ENCODE data around the gene PRPF40B. TPM values are rescaled to one million over a fixed set of nuclear protein-coding genes. Genes with fewer than 3 reads are reported as not detected.

The PRPF40B gene
- polyA plus RNA-seq, 2 of the 4 experiments (the other 2 are of a cell fraction), result 15.0 to 17.0 TPM

DNA sequence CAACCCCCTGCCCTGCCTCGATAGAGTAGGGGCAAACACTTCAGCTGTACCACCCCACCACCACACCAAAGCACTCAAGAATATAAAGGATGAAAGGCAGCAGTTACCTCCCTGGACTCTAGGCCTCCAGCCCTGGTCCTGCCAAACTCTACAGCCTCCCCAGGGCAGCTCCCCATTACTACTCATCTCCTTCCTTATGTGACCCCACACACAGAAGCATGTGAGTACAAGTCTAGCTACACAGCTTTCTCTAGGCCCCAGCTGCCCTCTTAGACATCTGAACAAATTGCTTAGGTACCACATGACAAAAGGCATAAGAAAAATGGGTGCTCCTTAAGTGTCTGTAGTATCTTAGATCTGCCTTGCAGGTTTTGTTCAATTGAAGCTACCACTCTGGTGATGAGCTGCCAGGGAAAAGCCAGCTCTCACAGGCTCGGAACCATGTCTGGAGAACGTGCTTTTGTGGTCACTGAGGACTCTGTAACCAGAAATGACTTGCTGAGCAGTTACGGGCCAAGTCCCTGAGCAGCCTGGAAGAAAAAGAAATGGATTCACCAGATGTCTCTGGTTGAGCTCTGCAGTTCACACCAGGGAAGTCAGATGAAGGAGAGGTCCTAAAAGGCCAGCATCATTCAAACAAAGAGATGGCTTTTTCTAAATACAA lies 51.1 kb downstream of the PRPF40B start:
- no peak overlapping the region for H3K4me2 ChIP-seq
- ChIA-PET CTCF (interaction anchor here (0.7 to 1.6 kb wide), 5 partner anchors 17 to 293 kb away, joined by 3 to 6 read pairs (median 3); partner anchors contain the start of gene TMBIM6), POLR2A (interaction anchor here (1.6 kb wide), 1 partner anchor 51 kb away, joined by 3 read pairs; the partner anchor contains the start of gene PRPF40B)
- FAIRE-seq (no peak), ATAC-seq (no peak; a peak in 2 of 6 replicates), DNase-seq (ENCODE audit: low read depth in 1 of 2, low spot score in 1 of 2) (no peak)
- TF ChIP-seq SREBF2 (IDR thresholded peaks at IDR 0.05) (no peak), HEYL (CRISPR knock-in tag; IDR thresholded peaks at IDR 0.05) (no peak), NR3C1 (IDR thresholded peaks at IDR 0.05) (no peak), RAD21 (conservative IDR thresholded peaks at IDR 0.05 in 1 of 2, IDR thresholded peaks at IDR 0.05 in 1 of 2) (no peak), FOXS1 (CRISPR knock-in tag; IDR thresholded peaks at IDR 0.05) (no peak)
- TF ChIP-seq, protein P1, sequence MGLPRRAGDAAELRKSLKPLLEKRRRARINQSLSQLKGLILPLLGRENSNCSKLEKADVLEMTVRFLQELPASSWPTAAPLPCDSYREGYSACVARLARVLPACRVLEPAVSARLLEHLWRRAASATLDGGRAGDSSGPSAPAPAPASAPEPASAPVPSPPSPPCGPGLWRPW (IDR thresholded peaks at IDR 0.05), result no peak
- H3K4me3 ChIP-seq, result no peak overlapping the region
- no peaks in the 10 kb centered on the region for H3K9me3 ChIP-seq
- H3K27ac ChIP-seq, result no peak overlapping the region
- no peaks in the 10 kb centered on the region for H3K4me1 ChIP-seq
- 56% methylated on average over 4 of the region's 4 CpGs for WGBS (ENCODE audit: missing lambda C conversion rate)

DNA sequence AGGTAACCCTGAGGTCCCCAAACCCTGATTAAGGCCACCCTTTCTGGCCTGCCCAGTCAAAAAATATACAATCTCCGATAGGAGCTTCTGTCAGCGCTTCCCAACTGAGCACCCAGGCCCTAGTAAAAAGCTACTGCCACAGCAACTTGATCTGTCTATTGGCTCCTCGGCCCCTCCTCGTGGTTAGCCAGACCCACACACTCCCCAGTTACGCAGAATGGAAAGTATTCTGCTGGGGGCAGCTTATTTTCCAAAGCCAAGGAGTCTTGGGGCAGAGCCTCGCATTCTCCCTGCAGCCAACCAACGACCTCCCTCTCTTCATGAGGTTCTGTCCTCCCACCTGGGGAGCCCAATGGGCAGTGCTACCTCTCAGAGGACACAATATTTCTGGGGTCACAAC lies 51.8 kb downstream of the PRPF40B start:
- no peak for TF ChIP-seq CEBPB (IDR thresholded peaks at IDR 0.05)
- TF ChIP-seq CHD4 (IDR thresholded peaks at IDR 0.05; ENCODE audit: borderline replicate concordance), result no peak
- Histone ChIP-seq H3K9me3 (no peaks in the 10 kb centered on the region), H3K27ac (no peak overlapping the region), H3K4me3 (no peak overlapping the region), H3K4me2 (no peak overlapping the region), H3K4me1 (no peaks in the 10 kb centered on the region)
- DNase-seq (ENCODE audit: low read depth in 1 of 2, low spot score in 1 of 2), result no peak
- 69% methylated on average over 7 of the region's 7 CpGs for WGBS (ENCODE audit: missing lambda C conversion rate)
- ChIA-PET POLR2A (no interaction called here), CTCF (interaction anchor here (0.7 to 1.6 kb wide), 4 partner anchors 16 to 292 kb away, joined by 3 to 6 read pairs (median 4); partner anchors contain the start of gene TMBIM6)
- FAIRE-seq, result no peak
- ATAC-seq, result no peak

DNA sequence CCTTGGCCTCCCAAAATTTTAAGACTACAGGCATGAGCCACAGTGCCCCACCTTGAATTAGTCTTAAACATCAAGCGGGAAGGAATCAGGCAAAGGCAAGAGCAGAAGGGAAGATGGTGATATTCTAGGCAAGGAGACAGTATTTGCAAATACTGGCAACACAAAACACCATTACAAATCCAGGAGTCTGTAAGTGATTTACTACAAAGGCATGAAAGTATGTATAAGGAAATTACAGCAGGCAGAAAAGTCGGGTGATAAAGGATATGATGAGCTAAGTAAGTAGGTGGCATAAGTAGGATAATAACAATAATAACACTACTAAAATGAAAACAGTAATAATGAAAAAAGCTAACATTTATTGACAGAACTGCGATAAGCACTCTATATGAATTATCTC lies 55.4 kb downstream of the PRPF40B start:
- Histone ChIP-seq H3K4me3 (no peak overlapping the region), H3K4me2 (no peak overlapping the region), H3K4me1 (no peaks in the 10 kb centered on the region), H3K27ac (no peak overlapping the region), H3K9me3 (no peaks in the 10 kb centered on the region)
- no peak for DNase-seq (ENCODE audit: low read depth in 1 of 2, low spot score in 1 of 2)
- 56% methylated on average over 3 of the region's 3 CpGs for WGBS (ENCODE audit: missing lambda C conversion rate)
- no peak for FAIRE-seq
- no peak for ATAC-seq
- CTCF ChIA-PET, result interaction anchor here (1.0 to 1.7 kb wide), 4 partner anchors 14 to 57 kb away, joined by 3 to 9 read pairs (median 3); no protein-coding TSS in a partner anchor
- no peak for TF ChIP-seq EHF (CRISPR knock-in tag; IDR thresholded peaks at IDR 0.05)
- TF ChIP-seq HOXB5 (CRISPR knock-in tag; IDR thresholded peaks at IDR 0.05), result no peak
- no peak for TF ChIP-seq ESRRA (IDR thresholded peaks at IDR 0.05; ENCODE audit: borderline replicate concordance, low read length)
- no peak for TF ChIP-seq GATA3 (IDR thresholded peaks at IDR 0.05; ENCODE audit: borderline replicate concordance)
- TF ChIP-seq, protein P2, sequence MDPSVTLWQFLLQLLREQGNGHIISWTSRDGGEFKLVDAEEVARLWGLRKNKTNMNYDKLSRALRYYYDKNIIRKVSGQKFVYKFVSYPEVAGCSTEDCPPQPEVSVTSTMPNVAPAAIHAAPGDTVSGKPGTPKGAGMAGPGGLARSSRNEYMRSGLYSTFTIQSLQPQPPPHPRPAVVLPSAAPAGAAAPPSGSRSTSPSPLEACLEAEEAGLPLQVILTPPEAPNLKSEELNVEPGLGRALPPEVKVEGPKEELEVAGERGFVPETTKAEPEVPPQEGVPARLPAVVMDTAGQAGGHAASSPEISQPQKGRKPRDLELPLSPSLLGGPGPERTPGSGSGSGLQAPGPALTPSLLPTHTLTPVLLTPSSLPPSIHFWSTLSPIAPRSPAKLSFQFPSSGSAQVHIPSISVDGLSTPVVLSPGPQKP (IDR thresholded peaks at IDR 0.05; ENCODE audit: low read depth, low read length), result no peak
- POLR2A ChIA-PET, result no interaction called here

GRCh38 chr12:49680075-49680474 lies 56.7 kb downstream of the PRPF40B start:
- WGBS (ENCODE audit: missing lambda C conversion rate), result 42% methylated on average over 1 of the region's 1 CpG
- Histone ChIP-seq H3K4me2 (no peak overlapping the region), H3K27ac (no peak overlapping the region), H3K4me1 (no peaks in the 10 kb centered on the region), H3K9me3 (no peaks in the 10 kb centered on the region), H3K4me3 (no peak overlapping the region)
- FAIRE-seq (no peak), ATAC-seq (no peak), DNase-seq (ENCODE audit: low read depth in 1 of 2, low spot score in 1 of 2) (no peak)
- CTCF ChIA-PET, result interaction anchor here (0.9 to 1.7 kb wide), 5 partner anchors 13 to 36 kb away, joined by 3 to 9 read pairs (median 3); no protein-coding TSS in a partner anchor
- POLR2A ChIA-PET, result no interaction called here
- TF ChIP-seq NPAS2 (CRISPR knock-in tag; IDR thresholded peaks at IDR 0.05; ENCODE audit: borderline replicate concordance) (no peak), POLR2A (IDR thresholded peaks at IDR 0.05; ENCODE audit: low read length) (no peak), POLR2AphosphoS2 (conservative IDR thresholded peaks at IDR 0.05; ENCODE audit: low read length) (no peak), CBX2 (IDR thresholded peaks at IDR 0.05; ENCODE audit: borderline replicate concordance, low read depth) (no peak), CEBPB (IDR thresholded peaks at IDR 0.05) (no peak), RAD21 (conservative IDR thresholded peaks at IDR 0.05 in 1 of 2, IDR thresholded peaks at IDR 0.05 in 1 of 2) (no peak), ZFP36 (IDR thresholded peaks at IDR 0.05; ENCODE audit: borderline replicate concordance, partially characterized antibody) (no peak), HOXB13 (CRISPR knock-in tag; IDR thresholded peaks at IDR 0.05; ENCODE audit: low read depth) (no peak), NR3C1 (IDR thresholded peaks at IDR 0.05) (no peak), ZNF302 (CRISPR knock-in tag; IDR thresholded peaks at IDR 0.05) (no peak), HEYL (CRISPR knock-in tag; IDR thresholded peaks at IDR 0.05) (no peak), RCOR1 (IDR thresholded peaks at IDR 0.05; ENCODE audit: low read depth, low read length) (no peak), FOSL2 (IDR thresholded peaks at IDR 0.05) (no peak), FOSL2 (CRISPR knock-in tag; IDR thresholded peaks at IDR 0.05) (no peak), RNF2 (IDR thresholded peaks at IDR 0.05; ENCODE audit: borderline replicate concordance, low read depth) (no peak), RFX5 (IDR thresholded peaks at IDR 0.05) (no peak), E2F6 (IDR thresholded peaks at IDR 0.05; ENCODE audit: borderline replicate concordance, low read depth) (no peak)
- TF ChIP-seq, protein P3, sequence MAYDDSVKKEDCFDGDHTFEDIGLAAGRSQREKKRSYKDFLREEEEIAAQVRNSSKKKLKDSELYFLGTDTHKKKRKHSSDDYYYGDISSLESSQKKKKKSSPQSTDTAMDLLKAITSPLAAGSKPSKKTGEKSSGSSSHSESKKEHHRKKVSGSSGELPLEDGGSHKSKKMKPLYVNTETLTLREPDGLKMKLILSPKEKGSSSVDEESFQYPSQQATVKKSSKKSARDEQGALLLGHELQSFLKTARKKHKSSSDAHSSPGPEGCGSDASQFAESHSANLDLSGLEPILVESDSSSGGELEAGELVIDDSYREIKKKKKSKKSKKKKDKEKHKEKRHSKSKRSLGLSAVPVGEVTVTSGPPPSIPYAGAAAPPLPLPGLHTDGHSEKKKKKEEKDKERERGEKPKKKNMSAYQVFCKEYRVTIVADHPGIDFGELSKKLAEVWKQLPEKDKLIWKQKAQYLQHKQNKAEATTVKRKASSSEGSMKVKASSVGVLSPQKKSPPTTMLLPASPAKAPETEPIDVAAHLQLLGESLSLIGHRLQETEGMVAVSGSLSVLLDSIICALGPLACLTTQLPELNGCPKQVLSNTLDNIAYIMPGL (CRISPR knock-in tag; IDR thresholded peaks at IDR 0.05; ENCODE audit: borderline replicate concordance), result no peak
- TF ChIP-seq, protein P1 (IDR thresholded peaks at IDR 0.05), result no peak

Measured in A549 (cell line).